ENCODE results near the gene TRPC4. TPM values are rescaled to one million over a fixed set of nuclear protein-coding genes. Genes with fewer than 3 reads are reported as not detected.

TRPC4 gene
- total RNA-seq, 1 donor from 2014 or later: 6.1 TPM

GRCh38 chr13:37906880-37907279, 37.3 kb upstream of the TRPC4 start:
- Mint-ChIP-seq H3K27ac (no peak overlapping the region), H3K9me3 (no peaks in the 10 kb centered on the region), H3K36me3 (no peaks in the 10 kb centered on the region), H3K4me3 (no peak overlapping the region), H3K4me1 (ENCODE audit: unreplicated experiment) (no peaks in the 10 kb centered on the region), H3K27me3 (no peaks in the 10 kb centered on the region)
- TF ChIP-seq CTCF (conservative IDR thresholded peaks at IDR 0.05): no peak
- no peak for DNase-seq (ENCODE audit: extremely low spot score, unreplicated experiment)

- H3K27ac Mint-ChIP-seq: no peak overlapping the region
Measured at GRCh38 chr13:37905736-37906135, 36.2 kb upstream of the TRPC4 start.

GRCh38 chr13:37899753-37900152, 30.2 kb upstream of the TRPC4 start:
- peak overlapping the region; percentile 62 for H3K27ac Mint-ChIP-seq
- peaks cover 5% of the 10 kb centered on the region for H3K4me1 Mint-ChIP-seq (ENCODE audit: unreplicated experiment)
- no peak overlapping the region for H3K4me3 Mint-ChIP-seq

More at GRCh38 chr13:37905736-37906135, 36.2 kb upstream of the TRPC4 start:
- no peak for TF ChIP-seq CTCF (conservative IDR thresholded peaks at IDR 0.05)
- Mint-ChIP-seq H3K4me3 (no peak overlapping the region), H3K36me3 (no peaks in the 10 kb centered on the region), H3K4me1 (ENCODE audit: unreplicated experiment) (no peaks in the 10 kb centered on the region), H3K27me3 (no peaks in the 10 kb centered on the region), H3K9me3 (no peaks in the 10 kb centered on the region)
- DNase-seq (ENCODE audit: extremely low spot score, unreplicated experiment): no peak

GRCh38 chr13:37893321-37893720, 23.7 kb upstream of the TRPC4 start:
- H3K4me1 Mint-ChIP-seq (ENCODE audit: unreplicated experiment): no peaks in the 10 kb centered on the region
- no peak overlapping the region for H3K27ac Mint-ChIP-seq
- no peak for TF ChIP-seq CTCF (conservative IDR thresholded peaks at IDR 0.05)

More at GRCh38 chr13:37899753-37900152, 30.2 kb upstream of the TRPC4 start:
- no peak for DNase-seq (ENCODE audit: extremely low spot score, unreplicated experiment)
- Mint-ChIP-seq H3K27me3 (no peaks in the 10 kb centered on the region), H3K9me3 (no peaks in the 10 kb centered on the region), H3K36me3 (no peaks in the 10 kb centered on the region)
- TF ChIP-seq CTCF (conservative IDR thresholded peaks at IDR 0.05): no peak

GRCh38 chr13:37889820-37890219, 20.2 kb upstream of the TRPC4 start:
- H3K27me3 Mint-ChIP-seq: no peaks in the 10 kb centered on the region
- no peak for DNase-seq (ENCODE audit: extremely low spot score, unreplicated experiment)
- no peak for TF ChIP-seq CTCF (conservative IDR thresholded peaks at IDR 0.05)
- H3K9me3 Mint-ChIP-seq: no peaks in the 10 kb centered on the region
- no peaks in the 10 kb centered on the region for H3K36me3 Mint-ChIP-seq
- no peaks in the 10 kb centered on the region for H3K4me1 Mint-ChIP-seq (ENCODE audit: unreplicated experiment)
- H3K4me3 Mint-ChIP-seq: no peak overlapping the region
- no peak overlapping the region for H3K27ac Mint-ChIP-seq

More at GRCh38 chr13:37893321-37893720, 23.7 kb upstream of the TRPC4 start:
- H3K9me3 Mint-ChIP-seq: no peaks in the 10 kb centered on the region
- H3K27me3 Mint-ChIP-seq: no peaks in the 10 kb centered on the region
- no peaks in the 10 kb centered on the region for H3K36me3 Mint-ChIP-seq
- DNase-seq (ENCODE audit: extremely low spot score, unreplicated experiment): no peak
- no peak overlapping the region for H3K4me3 Mint-ChIP-seq

- TF ChIP-seq CTCF (conservative IDR thresholded peaks at IDR 0.05): no peak
- H3K27ac Mint-ChIP-seq: no peak overlapping the region
- no peaks in the 10 kb centered on the region for H3K36me3 Mint-ChIP-seq
- no peaks in the 10 kb centered on the region for H3K4me1 Mint-ChIP-seq (ENCODE audit: unreplicated experiment)
- no peak overlapping the region for H3K4me3 Mint-ChIP-seq
- no peaks in the 10 kb centered on the region for H3K9me3 Mint-ChIP-seq
- no peak for DNase-seq (ENCODE audit: extremely low spot score, unreplicated experiment)
- no peaks in the 10 kb centered on the region for H3K27me3 Mint-ChIP-seq
Measured at GRCh38 chr13:37889102-37889501, 19.5 kb upstream of the TRPC4 start.

All from type B pancreatic cell (in vitro differentiated cells).